Measurements from ENCODE around the gene CCDC194. TPM values are rescaled to one million over a fixed set of nuclear protein-coding genes. Genes with fewer than 3 reads are reported as not detected.
A peak's percentile ranks its signal among the peaks of the same experiment; 100 is the strongest.
"Not testable (repeated sequence)": the region's sequence is repeated elsewhere in the genome, so short reads cannot be mapped to it uniquely, and the experiment has no call there.

CCDC194 gene
- total and polyA plus RNA-seq, 8 donors = 0.17 to 1.4 (median 0.27) TPM; not detected in 3

GRCh38 chr19:17365361-17365760 lies 28.6 kb downstream of the CCDC194 start:
- no peaks in the 10 kb centered on the region for H3K27me3 ChIP-seq
- intact Hi-C loops (cut with DNase I) = no loop called here
- TF ChIP-seq CTCF (IDR thresholded peaks at IDR 0.05) = no peak
- DNase-seq = no peak
- no peak for ATAC-seq
- no peaks in the 10 kb centered on the region for H3K9me3 ChIP-seq
- H3K4me1 ChIP-seq = peaks cover 0 to 9% of the 10 kb centered on the region in 2 donors
- no peaks in the 10 kb centered on the region for H3K36me3 ChIP-seq
- H3K4me3 ChIP-seq = no peak overlapping the region
- no peak overlapping the region for H3K27ac ChIP-seq

GRCh38 chr19:17363852-17364605 lies 30.0 kb downstream of the CCDC194 start:
- DNase-seq; H3K4me1 ChIP-seq; H3K4me3 ChIP-seq; intact Hi-C loops (cut with DNase I); H3K9me3 ChIP-seq; ATAC-seq; H3K27ac ChIP-seq; H3K27me3 ChIP-seq; H3K36me3 ChIP-seq: not testable (repeated sequence)

- no peak for TF ChIP-seq CTCF (IDR thresholded peaks at IDR 0.05)
- peaks cover 0 to 15% of the 10 kb centered on the region in 2 donors for H3K4me1 ChIP-seq
- H3K9me3 ChIP-seq = no peaks in the 10 kb centered on the region
- H3K27me3 ChIP-seq = no peaks in the 10 kb centered on the region
- H3K36me3 ChIP-seq = no peaks in the 10 kb centered on the region
- ATAC-seq = no peak
- intact Hi-C loops (cut with DNase I) = no loop called here
- DNase-seq = no peak
- H3K4me3 ChIP-seq = no peak overlapping the region
- H3K27ac ChIP-seq = no peak overlapping the region
Measured at GRCh38 chr19:17359905-17360800, 33.8 kb downstream of the CCDC194 start.

GRCh38 chr19:17358395-17358794 lies 35.6 kb downstream of the CCDC194 start:
- Histone ChIP-seq H3K9me3 (no peaks in the 10 kb centered on the region), H3K27ac (peak overlapping the region in 1 of 2 donors; percentile 20), H3K27me3 (no peaks in the 10 kb centered on the region), H3K4me3 (no peak overlapping the region), H3K4me1 (peaks cover 0 to 15% of the 10 kb centered on the region in 2 donors), H3K36me3 (no peaks in the 10 kb centered on the region)
- DNase-seq (no peak), ATAC-seq (peak; percentile 41)
- intact Hi-C loops (cut with DNase I) = no loop called here
- TF ChIP-seq CTCF (IDR thresholded peaks at IDR 0.05) = no peak

- ATAC-seq = peak; percentile 94
- H3K27ac ChIP-seq = peak overlapping the region in 1 of 2 donors; percentile 20
- no peak for TF ChIP-seq CTCF (IDR thresholded peaks at IDR 0.05)
Measured at GRCh38 chr19:17357724-17358123, 36.3 kb downstream of the CCDC194 start.

More at GRCh38 chr19:17357724-17358123, 36.3 kb downstream of the CCDC194 start:
- Histone ChIP-seq H3K4me1 (peaks cover 0 to 21% of the 10 kb centered on the region in 2 donors), H3K4me3 (no peak overlapping the region), H3K9me3 (no peaks in the 10 kb centered on the region), H3K36me3 (no peaks in the 10 kb centered on the region), H3K27me3 (no peaks in the 10 kb centered on the region)
- intact Hi-C loops (cut with DNase I) = no loop called here
- no peak for DNase-seq

Data from left lung (tissue), 10 donors.